GM19397 (cell line): ENCODE results near the gene IL6ST.
A peak's percentile ranks its signal among the peaks of the same experiment; 100 is the strongest.
"Not testable (repeated sequence)": the region's sequence is repeated elsewhere in the genome, so short reads cannot be mapped to it uniquely, and the experiment has no call there.

ENCODE experiments used
- ATAC-seq: cut with Tn5 transposase; IDR thresholded peaks from one replicate; pipeline ENCODE4 v1.9.1; 2021; ENCODE audit warnings: mild to moderate bottlenecking, moderate library complexity; ENCODE audit not compliant: unreplicated experiment

The IL6ST gene

GRCh38 chr5:55994495-55994997 is at the start of gene IL6ST:
TSS of gene IL6ST (minus strand) at chr5:55994963. CDS start at chr5:55976278, 18,685 bp downstream.
- peak; percentile 43 for ATAC-seq

- no peak for ATAC-seq
These were observed 45.2 kb upstream of the IL6ST start for GRCh38 chr5:56039985-56040384.

DNA sequence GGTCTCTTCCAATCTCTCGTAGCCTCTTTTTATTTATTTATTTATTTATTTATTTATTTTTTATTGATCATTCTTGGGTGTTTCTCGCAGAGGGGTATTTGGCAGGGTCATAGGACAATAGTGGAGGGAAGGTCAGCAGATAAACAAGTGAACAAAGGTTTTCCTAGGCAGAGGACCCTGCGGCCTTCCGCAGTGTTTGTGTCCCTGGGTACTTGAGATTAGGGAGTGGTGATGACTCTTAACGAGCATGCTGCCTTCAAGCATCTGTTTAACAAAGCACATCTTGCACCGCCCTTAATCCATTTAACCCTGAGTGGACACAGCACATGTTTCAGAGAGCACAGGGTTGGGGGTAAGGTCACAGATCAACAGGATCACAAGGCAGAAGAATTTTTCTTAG is 43.4 kb upstream of the IL6ST start:
- ATAC-seq, result not testable (repeated sequence)

GRCh38 chr5:56037531-56038010 is 42.8 kb upstream of the IL6ST start:
- no peak for ATAC-seq

- not testable (repeated sequence) for ATAC-seq
These were observed 40.6 kb upstream of the IL6ST start for GRCh38 chr5:56035394-56035793.

- not testable (repeated sequence) for ATAC-seq
These were observed 35.3 kb upstream of the IL6ST start for GRCh38 chr5:56029871-56030630.

DNA sequence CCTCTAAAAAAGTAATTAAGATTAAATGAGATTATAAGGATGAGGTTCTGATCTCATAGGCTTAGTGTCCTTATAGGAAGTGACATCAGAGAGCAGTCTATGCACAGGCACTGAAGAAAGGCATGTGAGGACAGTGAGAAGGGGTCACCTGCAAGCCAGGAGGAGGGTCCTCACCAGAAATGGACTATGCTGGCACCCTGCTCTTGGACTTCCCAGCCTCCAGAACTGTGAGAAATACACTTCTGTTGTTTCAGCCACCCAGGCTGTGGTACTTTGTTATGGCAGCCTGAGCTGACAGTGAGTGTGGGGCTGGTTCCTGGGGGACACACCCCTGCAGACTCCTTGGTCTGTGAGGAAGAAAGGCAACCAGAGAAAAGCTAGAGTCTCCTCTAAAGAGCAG is 34.7 kb upstream of the IL6ST start:
- ATAC-seq, result no peak

DNA sequence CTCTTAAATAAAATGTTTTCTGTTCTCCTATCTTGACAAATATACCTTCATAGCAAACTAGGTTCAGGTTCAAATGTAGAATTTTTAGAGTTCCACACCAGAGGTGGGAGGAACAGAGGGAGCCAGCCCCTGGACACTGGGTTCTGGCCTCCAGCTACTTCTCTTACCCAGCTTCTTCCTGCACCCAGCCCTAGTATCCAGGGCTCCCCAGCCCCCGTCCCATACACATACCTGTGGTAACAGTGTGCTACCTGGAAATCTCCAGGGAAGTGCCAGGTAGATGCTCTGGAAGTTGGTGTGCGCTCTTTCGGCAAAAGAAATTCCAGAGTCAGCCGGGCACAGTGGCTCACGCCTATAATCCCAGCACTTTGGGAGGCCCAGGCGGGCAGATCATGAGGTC is 33.9 kb upstream of the IL6ST start:
- ATAC-seq, result no peak

- no peak for ATAC-seq
These were observed 32.1 kb upstream of the IL6ST start for GRCh38 chr5:56026863-56027300.

DNA sequence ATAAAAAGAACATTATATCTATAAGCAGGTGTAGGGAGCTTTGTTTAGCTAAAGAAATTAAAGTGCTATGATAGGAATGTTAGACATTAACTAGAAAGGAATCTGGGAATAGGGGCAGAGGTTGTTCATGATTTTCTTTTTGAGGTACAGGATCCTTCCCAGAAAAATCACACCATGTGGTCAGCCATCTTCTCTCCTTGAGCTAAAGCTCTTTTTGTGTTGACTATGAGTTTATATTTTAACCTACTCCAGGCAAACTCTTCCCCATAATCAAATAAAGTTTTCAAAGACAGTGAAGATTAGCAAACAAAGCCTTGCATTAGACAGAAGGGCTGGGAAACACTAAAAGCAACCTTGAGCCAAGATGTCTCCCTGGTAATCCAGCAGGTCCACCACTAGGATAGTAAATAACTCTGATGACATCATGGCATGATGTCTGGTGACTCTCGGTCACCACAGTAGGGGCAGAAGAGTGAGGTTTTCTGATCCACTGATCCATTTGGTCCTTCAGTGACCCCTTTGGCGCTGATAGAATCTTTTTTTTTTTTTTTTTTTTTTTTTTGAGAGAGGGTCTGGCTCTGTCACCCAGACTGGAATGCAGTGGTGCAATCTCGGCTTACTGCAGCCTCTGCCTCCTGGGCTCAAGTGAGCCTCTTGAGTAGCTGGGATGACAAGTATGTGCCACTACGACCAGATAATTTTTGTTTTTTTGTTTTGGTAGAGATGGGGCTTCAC is 30.6 kb upstream of the IL6ST start:
- no peak for ATAC-seq

- ATAC-seq, result no peak
These were observed 30.0 kb upstream of the IL6ST start for GRCh38 chr5:56024810-56025150.

GRCh38 chr5:56023296-56023695 is 28.5 kb upstream of the IL6ST start:
- no peak for ATAC-seq

- no peak for ATAC-seq
These were observed 24.8 kb upstream of the IL6ST start for GRCh38 chr5:56019306-56020272.

DNA sequence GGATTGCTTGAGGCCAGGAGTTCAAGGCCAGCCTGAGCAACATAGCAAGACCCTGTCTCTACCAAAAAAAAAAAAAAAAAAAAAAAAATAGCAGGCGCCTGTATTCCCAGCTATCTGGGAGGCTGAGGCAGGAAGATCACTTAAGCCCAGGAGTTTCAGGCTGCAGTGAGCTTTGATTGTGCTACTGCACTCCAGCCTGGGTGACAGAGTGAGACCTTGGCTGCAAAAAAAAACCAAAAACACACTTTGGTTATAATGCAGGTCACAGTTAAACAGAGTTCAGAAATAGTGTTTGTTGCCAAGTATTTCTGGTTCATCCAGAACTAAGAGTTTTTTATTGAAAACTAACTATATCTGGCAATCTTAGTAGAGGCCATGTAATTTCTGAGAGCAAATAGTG is 24.1 kb upstream of the IL6ST start:
- ATAC-seq, result no peak

DNA sequence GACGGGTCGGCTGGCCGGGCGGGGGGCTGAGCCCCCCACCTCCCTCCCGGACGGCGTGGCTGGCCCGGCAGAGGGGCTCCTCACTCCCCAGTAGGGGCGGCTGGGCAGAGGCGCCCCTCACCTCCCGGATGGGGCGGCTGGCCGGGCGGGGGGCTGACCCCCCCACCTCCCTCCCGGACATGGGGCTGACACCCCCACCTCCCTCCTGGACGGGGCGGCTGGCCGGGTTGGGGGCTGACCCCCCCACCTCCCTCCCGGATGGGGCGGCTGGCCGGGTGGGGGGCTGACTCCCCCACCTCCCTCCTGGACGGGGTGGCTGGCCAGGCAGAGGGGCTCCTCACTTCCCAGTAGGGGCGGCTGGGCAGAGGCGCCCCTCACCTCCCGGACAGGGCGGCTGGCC is 19.9 kb upstream of the IL6ST start:
- ATAC-seq, result not testable (repeated sequence)

- ATAC-seq, result not testable (repeated sequence)
These were observed 19.2 kb upstream of the IL6ST start for GRCh38 chr5:56013939-56014338.

GRCh38 chr5:56012281-56012963 is 17.7 kb upstream of the IL6ST start:
- no peak for ATAC-seq

GRCh38 chr5:56011835-56012234 is 17.1 kb upstream of the IL6ST start:
- no peak for ATAC-seq

GRCh38 chr5:56010431-56010830 is 15.7 kb upstream of the IL6ST start:
- no peak for ATAC-seq

GRCh38 chr5:56006600-56006999 is 11.8 kb upstream of the IL6ST start:
- no peak for ATAC-seq
